Psoas muscle (tissue), 8 donors: Measurements from ENCODE around the gene FZD8. TPM values are rescaled to one million over a fixed set of nuclear protein-coding genes. Genes with fewer than 3 reads are reported as not detected.

ENCODE experiments used
- ATAC-seq, 4 donors: fragments of 200-7000 bp; cut with Tn5 transposase; one replicate each; pipeline ENCODE4 v1.9.1; 2020; ENCODE audit warnings: moderate library complexity in 3 of 4, mild to moderate bottlenecking in 2 of 4
- DNase-seq, 2 donors: peaks; one replicate each; pipeline ENCODE4 v3.0.0-alpha.2; 2020
- H3K27ac ChIP-seq: fragments of 200-600 bp; one replicate; pipeline ENCODE4 v1.8.0; 2022
- H3K27me3 ChIP-seq, 3 donors: fragments of 200-600 bp in 1 of 3; one replicate each; pipeline versions ENCODE4 v1.6.1 to v1.8.0; 2013 to 2022; ENCODE audit warnings: low read length in 2 of 3, mild to moderate bottlenecking in 2 of 3, moderate library complexity in 1 of 3; ENCODE audit not compliant: insufficient read depth in 3 of 3
- H3K36me3 ChIP-seq, 2 donors: fragments of 200-600 bp in 1 of 2; one replicate each; pipeline versions ENCODE4 v1.6.1 to v1.8.0; 2013 to 2022; ENCODE audit warnings: low read depth in 1 of 2, mild to moderate bottlenecking in 1 of 2, moderate library complexity in 1 of 2; ENCODE audit not compliant: insufficient read depth in 1 of 2
- H3K4me1 ChIP-seq: fragments of 200-600 bp; one replicate; pipeline ENCODE4 v1.8.0; 2022
- H3K4me3 ChIP-seq: fragments of 200-600 bp; one replicate; pipeline ENCODE4 v1.8.0; 2022; ENCODE audit warnings: mild to moderate bottlenecking
- H3K9me3 ChIP-seq: fragments of 200-600 bp; one replicate; pipeline ENCODE4 v1.8.0; 2022
- CTCF ChIP-seq: fragments of 200-600 bp; IDR thresholded peaks from one replicate; pipeline ENCODE4 v1.8.0; 2022; ENCODE audit warnings: antibody characterized with exemption
- WGBS, 3 donors: extraction: QIAGEN DNeasy Blood & Tissue Kit; methylation state at CpG; one replicate each; pipeline versions ENCODE4 v1.1.6 to v1.1.7; 2013; 5-methylcytosine and 5-hydroxymethylcytosine counted together
- intact Hi-C, 2 donors: fragments of 100-400 bp; cut with DNase I; formaldehyde crosslinking; loops; one replicate each; pipeline versions ENCODE4 v1.11.0 to v1.14.2; 2022
- polyA plus RNA-seq, 3 donors: library from polyadenylated mRNA; stranded (reverse); fragments of 200-250 nt; gene quantifications; one replicate each; pipeline ENCODE4 v1.2.3, GENCODE V29; 2013
- total RNA-seq, 4 donors: library from RNA; stranded (reverse); fragmentation: NEBNext Ultra II Directional in 2 of 4; extraction: Animal tissue kit (Norgen Biotek cat#: 25700) in 2 of 4; gene quantifications; one replicate each; pipeline versions ENCODE4 v1.2.1 to v1.2.4, GENCODE V29; 2021 to 2023
- donor health status: healthy with polysubstance abuse.
- donor health status: DM: no; HTN: no; CAD: no; lungs with moderate emphysema.
- donor health status: Bipolar disorder and iron deficiency.
- donor health status: healthy.
- donor health status: DM: yes; HTN: yes; CAD: no.
- donor health status: DM: no; HTN: no; CAD: no.
- donor health status: DM: no; HTN: no; CAD: no.
- donor health status: DM: yes; HTN: yes; CAD: no.

Gene FZD8
- total and polyA plus RNA-seq, 7 donors, result 1.4 to 6.1 (median 4.1) TPM

- Histone ChIP-seq H3K9me3 (no peaks in the 10 kb centered on the region), H3K36me3 (peaks cover 0 to 6% of the 10 kb centered on the region in 2 donors), H3K4me3 (peak overlapping the region; percentile 95), H3K27me3 (no peaks in the 10 kb centered on the region), H3K27ac (peak overlapping the region; percentile 92), H3K4me1 (peaks cover 5% of the 10 kb centered on the region)
- ATAC-seq, result no peak
- 0 to 1% (median 0%) methylated on average over 17 of the region's 17 CpGs for WGBS, 3 donors
- no peak for TF ChIP-seq CTCF
- DNase-seq, result no peak
- intact Hi-C loops, result loop anchor here in 1 of 2 donors (10.0 kb wide), 2 partner anchors 352 to 532 kb away; no protein-coding TSS in a partner anchor
Observed at GRCh38 chr10:35642793-35643114, 658 bp upstream of the FZD8 start.

- no peak for DNase-seq
- Histone ChIP-seq H3K27me3 (no peaks in the 10 kb centered on the region), H3K36me3 (peaks cover 0 to 6% of the 10 kb centered on the region in 2 donors), H3K9me3 (no peaks in the 10 kb centered on the region), H3K4me3 (peak overlapping the region; percentile 95), H3K4me1 (peaks cover 5% of the 10 kb centered on the region), H3K27ac (peak overlapping the region; percentile 92)
- TF ChIP-seq CTCF, result no peak
- intact Hi-C loops, result loop anchor here in 1 of 2 donors (10.0 kb wide), 2 partner anchors 353 to 533 kb away; no protein-coding TSS in a partner anchor
- peak; percentile 39 to 46 (median 42) for ATAC-seq
- WGBS, 3 donors, result 0% methylated on average over 9 to 54 of the region's 54 CpGs
Observed at GRCh38 chr10:35641676-35642034, 441 bp downstream of the FZD8 start.

DNA sequence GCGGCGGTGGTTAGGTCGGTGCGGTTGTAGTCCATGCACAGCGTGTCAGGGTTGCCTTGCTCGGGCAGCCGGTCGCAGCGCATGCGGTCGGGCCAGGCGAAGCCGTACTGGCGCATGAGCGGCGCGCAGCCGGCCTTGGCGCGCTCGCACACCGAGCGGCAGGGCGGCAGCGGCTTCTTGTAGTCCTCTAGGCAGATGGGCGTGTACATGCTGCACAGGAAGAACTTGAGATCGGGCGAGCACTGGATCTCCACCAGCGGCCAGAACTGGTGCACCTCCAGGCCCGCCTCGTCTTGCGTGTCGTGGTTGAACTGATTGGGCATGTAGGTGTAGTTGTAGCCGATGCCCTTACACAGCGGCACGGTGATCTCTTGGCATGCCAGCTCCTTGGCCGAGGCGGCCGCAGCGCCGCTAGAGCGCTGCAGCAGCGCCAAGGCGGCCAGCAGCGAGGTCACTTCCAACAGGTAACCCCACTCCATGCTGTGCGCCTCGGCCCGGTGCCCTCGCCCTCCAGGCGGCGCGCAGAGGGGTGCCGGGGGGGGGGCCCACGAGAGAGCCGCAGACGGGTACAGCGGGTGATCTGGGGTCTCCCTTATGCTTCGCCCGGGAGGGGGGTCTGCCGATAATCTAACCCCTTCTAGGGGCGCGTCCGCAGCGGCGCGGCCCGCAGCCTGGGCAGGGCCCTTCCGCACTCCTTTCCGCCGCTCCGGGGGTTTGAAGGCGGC lies 983 bp downstream of the FZD8 start:
- H3K27me3 ChIP-seq, result no peaks in the 10 kb centered on the region
- 1% methylated on average over 50 to 72 of the region's 72 CpGs for WGBS, 3 donors
- H3K36me3 ChIP-seq, result peaks cover 0 to 6% of the 10 kb centered on the region in 2 donors
- TF ChIP-seq CTCF, result no peak
- peak overlapping the region; percentile 92 for H3K27ac ChIP-seq
- ATAC-seq (peak; percentile 29 to 35 (median 31)), DNase-seq (peak; percentile 68 to 84)
- intact Hi-C loops, result loop anchor here in 1 of 2 donors (10.0 kb wide), 2 partner anchors 354 to 534 kb away; no protein-coding TSS in a partner anchor
- peaks cover 5% of the 10 kb centered on the region for H3K4me1 ChIP-seq
- H3K9me3 ChIP-seq, result no peaks in the 10 kb centered on the region
- H3K4me3 ChIP-seq, result peak overlapping the region; percentile 95

- WGBS, 3 donors, result 0 to 1% (median 0%) methylated on average over 16 to 53 of the region's 53 CpGs
- peaks cover 5% of the 10 kb centered on the region for H3K4me1 ChIP-seq
- ATAC-seq, result peak; percentile 45 to 59 (median 46)
- peak overlapping the region; percentile 55 for H3K27ac ChIP-seq
- H3K9me3 ChIP-seq, result no peaks in the 10 kb centered on the region
- peak; percentile 61 for TF ChIP-seq CTCF
- H3K4me3 ChIP-seq, result peak overlapping the region; percentile 71
- no peaks in the 10 kb centered on the region for H3K27me3 ChIP-seq
- H3K36me3 ChIP-seq, result peaks cover 0 to 6% of the 10 kb centered on the region in 2 donors
- intact Hi-C loops, result loop anchor here in 1 of 2 donors (10.0 kb wide), 2 partner anchors 354 to 534 kb away; no protein-coding TSS in a partner anchor
- DNase-seq, result peak; percentile 78 to 84
Observed at GRCh38 chr10:35640474-35640873, 1.6 kb downstream of the FZD8 start.
